HepG2 (cell line): Measurements from ENCODE around the gene PIAS1.

ENCODE experiments used
- CEBPB ChIP-seq: IDR thresholded peaks from 2 replicates; pipeline ENCODE4 v1.6.1; 2011; ENCODE audit warnings: low read depth, low read length, improper control_type of control experiment, borderline replicate concordance
- CEBPG ChIP-seq: IDR thresholded peaks from 2 replicates; pipeline ENCODE4 v1.6.1; 2016
- EED ChIP-seq: sonication (generic); formaldehyde crosslinking; IDR thresholded peaks from 2 replicates; pipeline ENCODE4 v1.5.0; 2020; ENCODE audit warnings: mild to moderate bottlenecking, missing genetic modification reagents
- EZH2 ChIP-seq: conservative IDR thresholded peaks from 2 replicates; pipeline ENCODE4 v1.6.1; 2012; ENCODE audit warnings: mild to moderate bottlenecking, low read depth, low read length, moderate library complexity
- HNRNPL ChIP-seq: fragments of 200-400 bp; formaldehyde crosslinking; IDR thresholded peaks from 2 replicates; pipeline ENCODE4 v1.6.1; 2017; ENCODE audit warnings: mild to moderate bottlenecking, low read depth, low read length
- KDM5B ChIP-seq: sonication (generic); formaldehyde crosslinking; IDR thresholded peaks from 2 replicates; pipeline ENCODE4 v1.4.0; 2020; ENCODE audit warnings: missing genetic modification reagents, mild to moderate bottlenecking, borderline replicate concordance
- POLR2A ChIP-seq, 2 experiments: IDR thresholded peaks; 2 replicates each; pipeline ENCODE4 v1.6.1; 2011; ENCODE audit warnings: low read depth in 2 of 2, low read length in 2 of 2, mild to moderate bottlenecking in 1 of 2, moderate library complexity in 1 of 2; ENCODE audit not compliant: insufficient read depth in 1 of 2
- RAD21 ChIP-seq: fragments of 450-650 bp; formaldehyde crosslinking; IDR thresholded peaks from 2 replicates; pipeline ENCODE4 v1.5.0; 2020; ENCODE audit warnings: mild to moderate bottlenecking
- SP5 ChIP-seq: IDR thresholded peaks from 2 replicates; pipeline ENCODE4 v1.6.1; 2016; ENCODE audit warnings: low read depth, borderline replicate concordance
- ZKSCAN1 ChIP-seq: fragments of 150-350 bp; IDR thresholded peaks from 2 replicates; pipeline ENCODE4 v1.6.1; 2014; ENCODE audit warnings: low read length
- ZNF577 ChIP-seq: sonication (generic); formaldehyde crosslinking; IDR thresholded peaks from 2 replicates; pipeline ENCODE4 v1.4.0; 2020; ENCODE audit warnings: mild to moderate bottlenecking, low read depth, missing genetic modification reagents, borderline replicate concordance
- TF ChIP-seq, protein P1 (sequence below): sonication (generic); formaldehyde crosslinking; conservative IDR thresholded peaks from 2 replicates; pipeline ENCODE4 v1.8.0; 2022; ENCODE audit warnings: mild to moderate bottlenecking, moderate library complexity, missing genetic modification reagents
- TF ChIP-seq, protein P2 (sequence below): sonication (generic); formaldehyde crosslinking; IDR thresholded peaks from 2 replicates; pipeline ENCODE4 v1.8.1; 2023; ENCODE audit warnings: mild to moderate bottlenecking, missing genetic modification reagents, borderline replicate concordance
- TF ChIP-seq, protein P3 (sequence below), 2 experiments: IDR thresholded peaks; 2 replicates each; pipeline ENCODE4 v1.6.1; 2011 to 2012; ENCODE audit warnings: low read length in 2 of 2, borderline replicate concordance in 1 of 2, low read depth in 1 of 2, mild to moderate bottlenecking in 1 of 2, moderate library complexity in 1 of 2

DNA sequence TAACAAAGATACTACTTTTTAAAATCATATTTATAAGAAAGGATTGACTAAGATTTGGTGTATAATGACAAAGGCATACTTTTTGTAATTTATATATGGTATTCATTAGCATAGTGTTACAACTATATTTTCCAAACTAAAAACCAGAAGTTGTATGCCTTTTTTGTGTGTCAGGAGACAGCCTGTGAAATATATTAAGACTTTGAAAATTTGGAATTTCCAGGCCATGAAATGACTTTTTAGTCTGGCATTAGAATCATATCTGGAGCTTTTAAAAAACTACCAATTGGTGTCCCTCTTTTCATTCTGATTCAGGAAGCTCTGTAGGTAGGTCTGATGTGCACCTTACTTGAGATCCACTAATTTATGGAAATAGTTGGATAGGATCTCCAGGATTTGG is 109.1 kb downstream of the PIAS1 start:
- TF ChIP-seq HNRNPL (no peak), SP5 (CRISPR knock-in tag) (no peak), RAD21 (CRISPR knock-in tag) (no peak), CEBPG (CRISPR knock-in tag) (no peak), ZNF577 (CRISPR knock-in tag) (no peak), POLR2A (IDR thresholded peaks at IDR 0.05; ENCODE audit: insufficient read depth in 1 of 2, low read depth in 2 of 2, low read length in 2 of 2) (no peak), EED (CRISPR knock-in tag) (no peak), ZKSCAN1 (no peak), KDM5B (CRISPR knock-in tag) (no peak), CEBPB (no peak), EZH2 (no peak)
- TF ChIP-seq, protein P1, sequence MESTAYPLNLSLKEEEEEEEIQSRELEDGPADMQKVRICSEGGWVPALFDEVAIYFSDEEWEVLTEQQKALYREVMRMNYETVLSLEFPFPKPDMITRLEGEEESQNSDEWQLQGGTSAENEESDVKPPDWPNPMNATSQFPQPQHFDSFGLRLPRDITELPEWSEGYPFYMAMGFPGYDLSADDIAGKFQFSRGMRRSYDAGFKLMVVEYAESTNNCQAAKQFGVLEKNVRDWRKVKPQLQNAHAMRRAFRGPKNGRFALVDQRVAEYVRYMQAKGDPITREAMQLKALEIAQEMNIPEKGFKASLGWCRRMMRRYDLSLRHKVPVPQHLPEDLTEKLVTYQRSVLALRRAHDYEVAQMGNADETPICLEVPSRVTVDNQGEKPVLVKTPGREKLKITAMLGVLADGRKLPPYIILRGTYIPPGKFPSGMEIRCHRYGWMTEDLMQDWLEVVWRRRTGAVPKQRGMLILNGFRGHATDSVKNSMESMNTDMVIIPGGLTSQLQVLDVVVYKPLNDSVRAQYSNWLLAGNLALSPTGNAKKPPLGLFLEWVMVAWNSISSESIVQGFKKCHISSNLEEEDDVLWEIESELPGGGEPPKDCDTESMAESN = no peak
- TF ChIP-seq, protein P2, sequence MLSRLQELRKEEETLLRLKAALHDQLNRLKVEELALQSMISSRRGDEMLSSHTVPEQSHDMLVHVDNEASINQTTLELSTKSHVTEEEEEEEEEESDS (CRISPR knock-in tag) = no peak
- TF ChIP-seq, protein P3, sequence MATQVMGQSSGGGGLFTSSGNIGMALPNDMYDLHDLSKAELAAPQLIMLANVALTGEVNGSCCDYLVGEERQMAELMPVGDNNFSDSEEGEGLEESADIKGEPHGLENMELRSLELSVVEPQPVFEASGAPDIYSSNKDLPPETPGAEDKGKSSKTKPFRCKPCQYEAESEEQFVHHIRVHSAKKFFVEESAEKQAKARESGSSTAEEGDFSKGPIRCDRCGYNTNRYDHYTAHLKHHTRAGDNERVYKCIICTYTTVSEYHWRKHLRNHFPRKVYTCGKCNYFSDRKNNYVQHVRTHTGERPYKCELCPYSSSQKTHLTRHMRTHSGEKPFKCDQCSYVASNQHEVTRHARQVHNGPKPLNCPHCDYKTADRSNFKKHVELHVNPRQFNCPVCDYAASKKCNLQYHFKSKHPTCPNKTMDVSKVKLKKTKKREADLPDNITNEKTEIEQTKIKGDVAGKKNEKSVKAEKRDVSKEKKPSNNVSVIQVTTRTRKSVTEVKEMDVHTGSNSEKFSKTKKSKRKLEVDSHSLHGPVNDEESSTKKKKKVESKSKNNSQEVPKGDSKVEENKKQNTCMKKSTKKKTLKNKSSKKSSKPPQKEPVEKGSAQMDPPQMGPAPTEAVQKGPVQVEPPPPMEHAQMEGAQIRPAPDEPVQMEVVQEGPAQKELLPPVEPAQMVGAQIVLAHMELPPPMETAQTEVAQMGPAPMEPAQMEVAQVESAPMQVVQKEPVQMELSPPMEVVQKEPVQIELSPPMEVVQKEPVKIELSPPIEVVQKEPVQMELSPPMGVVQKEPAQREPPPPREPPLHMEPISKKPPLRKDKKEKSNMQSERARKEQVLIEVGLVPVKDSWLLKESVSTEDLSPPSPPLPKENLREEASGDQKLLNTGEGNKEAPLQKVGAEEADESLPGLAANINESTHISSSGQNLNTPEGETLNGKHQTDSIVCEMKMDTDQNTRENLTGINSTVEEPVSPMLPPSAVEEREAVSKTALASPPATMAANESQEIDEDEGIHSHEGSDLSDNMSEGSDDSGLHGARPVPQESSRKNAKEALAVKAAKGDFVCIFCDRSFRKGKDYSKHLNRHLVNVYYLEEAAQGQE (IDR thresholded peaks at IDR 0.05; ENCODE audit: borderline replicate concordance in 1 of 2, low read depth in 1 of 2, low read length in 2 of 2) = no peak
